Activated CD8-positive, alpha-beta T cell treated with anti-CD3 and anti-CD28 coated beads for 36 hours (primary cell): ENCODE results near the gene GUCA1C. TPM values are rescaled to one million over a fixed set of nuclear protein-coding genes. Genes with fewer than 3 reads are reported as not detected.

Experiments used
- ATAC-seq: fragments of 200-7000 bp; cut with Tn5 transposase; one replicate; pipeline ENCODE4 v1.10.0; 2021; ENCODE audit warnings: mild to moderate bottlenecking, moderate library complexity
- CTCF ChIA-PET: fragments of 350-600 bp; sonication (Branson Sonifier 250); formaldehyde crosslinking; loops from one replicate; lab custom pipeline; 2021; ENCODE audit warnings: antibody characterized with exemption; lab: Charles Lee
- POLR2A ChIA-PET: fragments of 350-600 bp; sonication (Branson Sonifier 250); formaldehyde crosslinking; loops from one replicate; lab custom pipeline; 2021; ENCODE audit warnings: antibody characterized with exemption; lab: Charles Lee
- DNase-seq: peaks from one replicate; pipeline ENCODE4 v3.0.0-alpha.2; 2020
- H3K27ac Mint-ChIP-seq: one replicate; pipeline ENCODE4 v1.8.0; 2021; ENCODE audit warnings: mild to moderate bottlenecking, mixed read lengths
- H3K27me3 Mint-ChIP-seq: one replicate; pipeline ENCODE4 v1.8.0; 2021; ENCODE audit warnings: mixed read lengths
- H3K36me3 Mint-ChIP-seq: one replicate; pipeline ENCODE4 v1.8.0; 2021; ENCODE audit warnings: low read depth, mixed read lengths
- H3K4me1 Mint-ChIP-seq: one replicate; pipeline ENCODE4 v1.8.0; 2021; ENCODE audit warnings: low read depth, mixed read lengths
- H3K4me3 Mint-ChIP-seq: one replicate; pipeline ENCODE4 v1.8.0; 2021; ENCODE audit warnings: mild to moderate bottlenecking, moderate library complexity, mixed read lengths
- H3K9me3 Mint-ChIP-seq: one replicate; pipeline ENCODE4 v1.8.0; 2021; ENCODE audit warnings: mixed read lengths
- intact Hi-C: fragments of 100-400 bp; cut with micrococcal nuclease; formaldehyde crosslinking; loops from one replicate; pipeline ENCODE4 v1.10.0; 2022
- total RNA-seq, 2 experiments: library from RNA; stranded (reverse); gene quantifications; one replicate each; pipeline ENCODE4 v1.2.3, GENCODE V29; 2021
- TF ChIP-seq, protein P1 (sequence below): fragments of 200-600 bp; IDR thresholded peaks from one replicate; pipeline ENCODE4 v1.8.0; 2022; ENCODE audit warnings: antibody characterized with exemption, mild to moderate bottlenecking

The GUCA1C gene, protein sequence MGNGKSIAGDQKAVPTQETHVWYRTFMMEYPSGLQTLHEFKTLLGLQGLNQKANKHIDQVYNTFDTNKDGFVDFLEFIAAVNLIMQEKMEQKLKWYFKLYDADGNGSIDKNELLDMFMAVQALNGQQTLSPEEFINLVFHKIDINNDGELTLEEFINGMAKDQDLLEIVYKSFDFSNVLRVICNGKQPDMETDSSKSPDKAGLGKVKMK
- total RNA-seq, result not detected

DNA sequence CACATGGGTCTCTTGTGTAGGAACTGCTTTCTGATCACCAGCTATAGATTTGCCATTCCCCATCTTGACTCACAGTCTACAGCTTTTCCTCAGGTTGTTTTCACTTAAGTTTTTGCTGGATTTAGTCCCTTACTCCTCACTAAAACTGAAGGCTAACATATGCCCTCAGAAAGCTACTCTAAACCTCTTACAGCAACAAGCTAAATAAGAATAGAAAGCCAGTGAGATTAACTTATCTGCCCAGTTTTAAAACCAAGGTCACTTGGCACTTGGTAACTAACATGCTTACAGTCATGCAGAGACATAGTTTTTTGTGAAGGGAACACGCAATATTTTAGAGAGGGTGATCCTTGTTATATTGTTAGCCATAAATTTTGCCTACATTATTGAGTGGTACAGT, at the start of gene GUCA1C:
TSS of gene GUCA1C (minus strand) at position 180 of the 400 bp plus-strand sequence. CDS start at position 63, 117 bp downstream.
- peaks cover 8% of the 10 kb centered on the region for H3K27me3 Mint-ChIP-seq
- POLR2A ChIA-PET, result no interaction called here
- no peaks in the 10 kb centered on the region for H3K36me3 Mint-ChIP-seq

DNA sequence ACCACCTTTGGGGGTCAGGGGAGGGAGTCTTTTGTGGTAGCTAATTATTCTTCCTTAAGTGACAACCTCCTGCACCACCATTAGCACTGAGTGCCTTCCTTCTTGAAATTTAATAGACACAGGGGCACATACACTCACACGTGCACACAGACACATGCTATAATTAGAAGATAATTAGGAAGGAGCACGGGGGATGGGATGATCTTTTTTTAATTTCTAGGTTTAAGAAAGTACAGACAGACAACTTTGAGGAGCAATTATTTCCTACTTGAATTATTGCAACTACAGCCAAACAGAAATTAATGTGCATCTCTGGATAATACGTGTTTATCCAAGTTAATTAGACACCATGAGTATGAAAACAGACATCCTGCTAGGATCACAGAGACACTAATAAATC, 44.8 kb upstream of the GUCA1C start:
- ChIA-PET POLR2A (no interaction called here), CTCF (interaction anchor here (1.4 kb wide), 1 partner anchor 25 kb away, joined by 3 read pairs; no protein-coding TSS in a partner anchor)
- no peak for ATAC-seq
- no peaks in the 10 kb centered on the region for H3K4me1 Mint-ChIP-seq
- no peaks in the 10 kb centered on the region for H3K9me3 Mint-ChIP-seq
- TF ChIP-seq, protein P1, sequence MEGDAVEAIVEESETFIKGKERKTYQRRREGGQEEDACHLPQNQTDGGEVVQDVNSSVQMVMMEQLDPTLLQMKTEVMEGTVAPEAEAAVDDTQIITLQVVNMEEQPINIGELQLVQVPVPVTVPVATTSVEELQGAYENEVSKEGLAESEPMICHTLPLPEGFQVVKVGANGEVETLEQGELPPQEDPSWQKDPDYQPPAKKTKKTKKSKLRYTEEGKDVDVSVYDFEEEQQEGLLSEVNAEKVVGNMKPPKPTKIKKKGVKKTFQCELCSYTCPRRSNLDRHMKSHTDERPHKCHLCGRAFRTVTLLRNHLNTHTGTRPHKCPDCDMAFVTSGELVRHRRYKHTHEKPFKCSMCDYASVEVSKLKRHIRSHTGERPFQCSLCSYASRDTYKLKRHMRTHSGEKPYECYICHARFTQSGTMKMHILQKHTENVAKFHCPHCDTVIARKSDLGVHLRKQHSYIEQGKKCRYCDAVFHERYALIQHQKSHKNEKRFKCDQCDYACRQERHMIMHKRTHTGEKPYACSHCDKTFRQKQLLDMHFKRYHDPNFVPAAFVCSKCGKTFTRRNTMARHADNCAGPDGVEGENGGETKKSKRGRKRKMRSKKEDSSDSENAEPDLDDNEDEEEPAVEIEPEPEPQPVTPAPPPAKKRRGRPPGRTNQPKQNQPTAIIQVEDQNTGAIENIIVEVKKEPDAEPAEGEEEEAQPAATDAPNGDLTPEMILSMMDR, result no peak
- intact Hi-C loops, result no loop called here
- no peak for DNase-seq
- H3K36me3 Mint-ChIP-seq, result no peaks in the 10 kb centered on the region
- H3K4me3 Mint-ChIP-seq, result no peak overlapping the region
- H3K27me3 Mint-ChIP-seq, result peaks cover 8% of the 10 kb centered on the region
- H3K27ac Mint-ChIP-seq, result no peak overlapping the region

More for the DNA sequence above, at the start of gene GUCA1C:
- CTCF ChIA-PET, result no interaction called here
- no peak within 1 kb of the TSS for H3K4me3 Mint-ChIP-seq
- intact Hi-C loops, result no loop called here
- no peaks in the 10 kb centered on the region for H3K4me1 Mint-ChIP-seq
- no peak within 1 kb of the TSS for H3K27ac Mint-ChIP-seq
- no peak for DNase-seq
- TF ChIP-seq, protein P1, result no peak
- no peaks in the 10 kb centered on the region for H3K9me3 Mint-ChIP-seq
- ATAC-seq, result no peak

DNA sequence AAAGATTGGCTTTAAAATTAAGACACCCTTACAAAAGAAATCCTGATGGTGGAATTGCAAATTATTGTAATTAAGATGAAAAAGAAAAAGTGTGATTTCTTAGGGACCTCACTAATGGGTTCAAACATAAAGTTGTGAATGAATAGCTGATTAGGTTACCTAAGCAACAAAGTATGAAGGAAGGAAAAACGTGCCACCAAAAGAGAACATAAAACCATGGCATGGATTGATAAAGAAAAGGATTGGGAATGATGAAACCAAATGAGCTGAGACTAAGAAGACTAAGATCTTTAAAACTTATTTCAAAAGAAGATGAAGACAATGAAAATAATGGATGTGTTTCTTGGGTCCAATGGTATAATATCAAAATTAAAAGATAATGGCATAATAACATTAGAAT, 32.2 kb upstream of the GUCA1C start:
- H3K36me3 Mint-ChIP-seq, result no peaks in the 10 kb centered on the region
- TF ChIP-seq, protein P1, result no peak
- H3K27me3 Mint-ChIP-seq, result peaks cover 20% of the 10 kb centered on the region
- ATAC-seq, result no peak
- H3K27ac Mint-ChIP-seq, result no peak overlapping the region
- ChIA-PET CTCF (interaction anchor here (3.3 kb wide), 1 partner anchor 38 kb away, joined by 15 read pairs; no protein-coding TSS in a partner anchor), POLR2A (no interaction called here)
- no peaks in the 10 kb centered on the region for H3K4me1 Mint-ChIP-seq
- intact Hi-C loops, result no loop called here
- no peak overlapping the region for H3K4me3 Mint-ChIP-seq
- DNase-seq, result no peak
- H3K9me3 Mint-ChIP-seq, result no peaks in the 10 kb centered on the region

DNA sequence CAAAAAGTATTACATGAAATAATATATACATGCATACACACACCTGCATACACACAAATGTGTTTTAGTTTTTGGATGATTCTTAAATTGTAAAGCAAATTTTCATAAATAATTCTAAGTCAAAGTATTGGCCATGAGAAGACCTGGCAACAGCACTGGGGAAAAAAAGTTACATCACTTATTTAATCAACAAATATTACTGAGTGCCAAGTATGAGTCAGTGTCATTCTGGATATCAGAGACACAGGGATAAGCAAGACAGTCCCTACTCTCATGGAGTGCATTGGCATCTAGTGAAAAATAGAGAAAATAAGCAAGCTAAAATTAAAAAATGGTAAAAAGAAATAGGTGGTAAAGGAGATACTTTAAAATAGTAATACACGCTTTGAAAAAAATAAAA, 29.4 kb upstream of the GUCA1C start:
- peaks cover 17% of the 10 kb centered on the region for H3K27me3 Mint-ChIP-seq
- TF ChIP-seq, protein P1, result no peak
- ChIA-PET CTCF (no interaction called here), POLR2A (no interaction called here)
- intact Hi-C loops, result no loop called here
- no peak overlapping the region for H3K27ac Mint-ChIP-seq
- no peak overlapping the region for H3K4me3 Mint-ChIP-seq
- no peak for DNase-seq
- no peaks in the 10 kb centered on the region for H3K4me1 Mint-ChIP-seq
- H3K36me3 Mint-ChIP-seq, result no peaks in the 10 kb centered on the region
- ATAC-seq, result no peak
- H3K9me3 Mint-ChIP-seq, result no peaks in the 10 kb centered on the region

DNA sequence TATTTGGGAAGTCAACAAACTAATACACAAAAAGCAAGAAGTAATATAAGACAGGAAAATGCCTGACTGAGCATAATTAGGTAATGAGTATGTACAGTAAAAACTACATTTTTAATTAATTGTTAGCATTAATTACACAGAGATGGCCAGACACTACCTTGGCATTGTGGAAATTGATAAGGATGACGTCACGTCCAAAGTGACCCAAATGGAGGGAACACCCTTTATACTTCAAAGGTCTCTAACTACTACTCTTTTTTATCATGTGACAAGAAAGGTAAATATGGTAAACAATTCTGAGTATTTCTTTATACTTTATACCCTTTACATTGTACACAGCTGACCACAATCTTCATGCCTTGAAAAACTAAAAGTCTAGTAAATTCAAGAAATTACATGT, 22.4 kb upstream of the GUCA1C start:
- H3K36me3 Mint-ChIP-seq, result no peaks in the 10 kb centered on the region
- ChIA-PET CTCF (interaction anchor here (1.3 kb wide), 1 partner anchor 48 kb away, joined by 7 read pairs; no protein-coding TSS in a partner anchor), POLR2A (no interaction called here)
- H3K4me1 Mint-ChIP-seq, result no peaks in the 10 kb centered on the region
- DNase-seq (no peak), ATAC-seq (no peak)
- H3K27ac Mint-ChIP-seq, result no peak overlapping the region
- intact Hi-C loops, result no loop called here
- TF ChIP-seq, protein P1, result no peak
- H3K27me3 Mint-ChIP-seq, result peaks cover 3% of the 10 kb centered on the region
- H3K9me3 Mint-ChIP-seq, result no peaks in the 10 kb centered on the region
- H3K4me3 Mint-ChIP-seq, result no peak overlapping the region
